Epithelial cell of proximal tubule (primary cell): ENCODE data around the gene TOLLIP. TPM values are rescaled to one million over a fixed set of nuclear protein-coding genes. Genes with fewer than 3 reads are reported as not detected.

Source experiments
- DNase-seq: peaks from one replicate; pipeline ENCODE4 v3.0.0-alpha.2; 2011; ENCODE audit warnings: low read depth
- H3K4me3 ChIP-seq: 2 replicates; pipeline ENCODE4 v1.5.1; 2011; ENCODE audit warnings: low read depth, mild to moderate bottlenecking, low read length
- total RNA-seq: library from RNA; depleted of rRNA; stranded (reverse); fragments of >200 nt; gene quantifications from 2 replicates; pipeline ENCODE4 v1.2.3, GENCODE V29; 2015
- TF ChIP-seq, protein P1 (sequence below): conservative IDR thresholded peaks from 2 replicates; pipeline ENCODE4 v1.5.1; 2012; ENCODE audit warnings: low read depth, mild to moderate bottlenecking, low read length

Gene TOLLIP
- total RNA-seq, 1 donor from 2014 or later: 22.0 TPM

DNA sequence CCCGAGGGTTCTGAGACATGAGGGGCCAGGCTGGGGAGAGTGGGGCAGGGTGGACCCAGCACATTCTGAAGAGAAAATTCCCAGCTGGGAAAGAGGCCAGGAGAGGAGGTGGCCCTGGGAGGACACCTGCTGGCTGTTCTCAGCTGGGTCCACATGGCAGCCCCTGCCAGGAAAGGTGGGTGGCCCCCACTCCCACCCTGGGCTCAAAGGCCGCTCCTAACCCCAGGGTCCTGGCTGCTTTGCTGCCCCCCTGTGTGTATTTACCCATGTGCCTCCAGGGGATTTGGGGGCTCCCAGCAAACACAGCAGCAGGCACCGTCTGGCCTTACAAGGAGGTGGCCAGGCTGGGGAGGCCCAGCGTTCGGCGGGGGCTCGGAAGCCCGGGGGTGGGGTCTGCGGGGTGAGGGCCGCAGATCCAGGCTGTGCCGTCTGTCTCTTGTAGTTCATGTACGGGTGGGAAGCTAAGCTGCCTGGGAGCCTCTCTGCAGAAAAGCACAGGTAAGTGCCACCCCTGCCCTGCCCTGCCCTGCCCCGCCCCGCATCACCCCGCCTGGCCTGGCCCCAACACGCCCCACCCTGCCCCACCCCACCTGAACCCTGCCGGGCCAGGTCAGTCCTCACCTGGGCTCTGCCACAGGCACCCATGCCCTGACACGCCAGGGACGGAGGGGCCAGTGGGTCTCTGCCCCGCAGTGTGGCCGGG lies 75.9 kb downstream of the TOLLIP start:
- TF ChIP-seq, protein P1, sequence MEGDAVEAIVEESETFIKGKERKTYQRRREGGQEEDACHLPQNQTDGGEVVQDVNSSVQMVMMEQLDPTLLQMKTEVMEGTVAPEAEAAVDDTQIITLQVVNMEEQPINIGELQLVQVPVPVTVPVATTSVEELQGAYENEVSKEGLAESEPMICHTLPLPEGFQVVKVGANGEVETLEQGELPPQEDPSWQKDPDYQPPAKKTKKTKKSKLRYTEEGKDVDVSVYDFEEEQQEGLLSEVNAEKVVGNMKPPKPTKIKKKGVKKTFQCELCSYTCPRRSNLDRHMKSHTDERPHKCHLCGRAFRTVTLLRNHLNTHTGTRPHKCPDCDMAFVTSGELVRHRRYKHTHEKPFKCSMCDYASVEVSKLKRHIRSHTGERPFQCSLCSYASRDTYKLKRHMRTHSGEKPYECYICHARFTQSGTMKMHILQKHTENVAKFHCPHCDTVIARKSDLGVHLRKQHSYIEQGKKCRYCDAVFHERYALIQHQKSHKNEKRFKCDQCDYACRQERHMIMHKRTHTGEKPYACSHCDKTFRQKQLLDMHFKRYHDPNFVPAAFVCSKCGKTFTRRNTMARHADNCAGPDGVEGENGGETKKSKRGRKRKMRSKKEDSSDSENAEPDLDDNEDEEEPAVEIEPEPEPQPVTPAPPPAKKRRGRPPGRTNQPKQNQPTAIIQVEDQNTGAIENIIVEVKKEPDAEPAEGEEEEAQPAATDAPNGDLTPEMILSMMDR: peak; percentile 24
- H3K4me3 ChIP-seq: no peak overlapping the region
- no peak for DNase-seq

DNA sequence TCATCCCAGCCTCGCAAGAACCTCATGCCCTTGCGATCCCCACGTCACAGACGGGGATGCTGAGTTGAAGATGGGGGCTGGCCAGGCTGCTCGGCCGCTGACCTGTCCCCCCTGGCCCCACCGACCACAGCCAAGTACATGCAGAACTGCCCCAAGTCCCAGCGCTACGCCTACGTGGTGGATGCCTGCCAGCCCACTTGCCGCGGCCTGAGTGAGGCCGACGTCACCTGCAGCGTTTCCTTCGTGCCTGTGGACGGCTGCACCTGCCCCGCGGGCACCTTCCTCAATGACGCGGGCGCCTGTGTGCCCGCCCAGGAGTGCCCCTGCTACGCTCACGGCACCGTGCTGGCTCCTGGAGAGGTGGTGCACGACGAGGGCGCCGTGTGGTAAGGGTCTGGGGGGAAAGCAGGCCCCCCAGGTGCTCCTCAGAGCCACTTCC lies 76.5 kb downstream of the TOLLIP start:
- TF ChIP-seq, protein P1: no peak
- no peak overlapping the region for H3K4me3 ChIP-seq
- no peak for DNase-seq

DNA sequence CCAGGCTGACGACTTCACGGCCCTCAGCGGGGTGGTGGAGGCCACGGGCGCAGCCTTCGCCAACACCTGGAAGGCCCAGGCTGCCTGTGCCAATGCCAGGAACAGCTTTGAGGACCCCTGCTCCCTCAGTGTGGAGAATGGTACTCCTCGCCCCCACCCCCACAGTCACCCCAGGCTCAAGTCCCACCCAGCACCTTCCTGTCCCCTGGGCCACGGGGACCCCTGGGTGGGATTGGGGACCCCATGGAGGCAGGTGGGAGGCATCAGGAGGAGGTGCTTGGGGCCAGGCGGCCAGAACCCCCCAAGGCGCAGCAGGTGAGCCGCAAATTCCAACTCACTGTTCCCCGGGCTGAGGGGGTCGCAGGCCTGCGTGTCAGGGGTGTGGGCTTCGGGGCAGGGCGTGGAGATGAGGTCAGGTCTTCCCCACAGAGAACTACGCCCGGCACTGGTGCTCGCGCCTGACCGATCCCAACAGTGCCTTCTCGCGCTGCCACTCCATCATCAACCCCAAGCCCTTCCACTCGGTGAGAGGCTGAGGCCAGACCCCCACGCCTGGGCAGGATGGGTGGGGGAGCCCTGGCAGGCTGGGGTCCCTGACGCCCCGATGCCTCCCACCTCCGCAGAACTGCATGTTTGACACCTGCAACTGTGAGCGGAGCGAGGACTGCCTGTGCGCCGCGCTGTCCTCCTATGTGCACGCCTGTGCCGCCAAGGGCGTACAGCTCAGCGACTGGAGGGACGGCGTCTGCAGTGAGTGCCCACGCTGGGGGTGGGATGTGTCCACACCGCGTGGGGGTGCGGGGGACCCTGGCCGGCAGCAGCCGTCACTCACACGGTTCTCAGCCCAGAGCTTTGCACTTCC lies 77.2 kb downstream of the TOLLIP start:
- no peak for DNase-seq
- TF ChIP-seq, protein P1: no peak
- H3K4me3 ChIP-seq: no peak overlapping the region

DNA sequence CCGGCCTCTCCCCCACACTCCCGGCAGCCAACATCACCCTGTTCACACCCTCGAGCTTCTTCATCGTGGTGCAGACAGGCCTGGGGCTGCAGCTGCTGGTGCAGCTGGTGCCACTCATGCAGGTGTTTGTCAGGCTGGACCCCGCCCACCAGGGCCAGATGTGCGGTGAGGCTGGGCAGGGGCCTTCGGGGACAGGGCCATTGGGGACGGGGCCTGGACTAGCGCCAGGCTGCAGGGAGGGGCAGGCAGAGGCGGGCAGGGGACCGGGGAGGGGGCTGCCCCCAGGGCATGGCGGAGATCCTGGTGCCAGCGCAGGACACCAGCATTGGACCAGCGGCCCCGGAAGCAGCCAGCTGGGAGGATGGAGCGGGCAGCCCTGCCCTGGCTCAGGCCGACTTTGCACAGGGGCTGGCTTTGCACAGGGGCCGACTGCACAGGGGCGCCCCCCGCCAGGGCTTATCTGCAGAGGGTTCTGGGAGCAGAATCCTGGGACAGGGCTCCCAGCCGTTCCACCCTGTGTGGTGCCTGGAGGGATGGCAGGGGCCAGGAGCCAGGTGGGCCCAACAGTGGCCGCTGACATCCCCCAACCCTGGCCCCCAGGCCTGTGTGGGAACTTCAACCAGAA lies 77.9 kb downstream of the TOLLIP start:
- no peak overlapping the region for H3K4me3 ChIP-seq
- DNase-seq: no peak
- TF ChIP-seq, protein P1: no peak

DNA sequence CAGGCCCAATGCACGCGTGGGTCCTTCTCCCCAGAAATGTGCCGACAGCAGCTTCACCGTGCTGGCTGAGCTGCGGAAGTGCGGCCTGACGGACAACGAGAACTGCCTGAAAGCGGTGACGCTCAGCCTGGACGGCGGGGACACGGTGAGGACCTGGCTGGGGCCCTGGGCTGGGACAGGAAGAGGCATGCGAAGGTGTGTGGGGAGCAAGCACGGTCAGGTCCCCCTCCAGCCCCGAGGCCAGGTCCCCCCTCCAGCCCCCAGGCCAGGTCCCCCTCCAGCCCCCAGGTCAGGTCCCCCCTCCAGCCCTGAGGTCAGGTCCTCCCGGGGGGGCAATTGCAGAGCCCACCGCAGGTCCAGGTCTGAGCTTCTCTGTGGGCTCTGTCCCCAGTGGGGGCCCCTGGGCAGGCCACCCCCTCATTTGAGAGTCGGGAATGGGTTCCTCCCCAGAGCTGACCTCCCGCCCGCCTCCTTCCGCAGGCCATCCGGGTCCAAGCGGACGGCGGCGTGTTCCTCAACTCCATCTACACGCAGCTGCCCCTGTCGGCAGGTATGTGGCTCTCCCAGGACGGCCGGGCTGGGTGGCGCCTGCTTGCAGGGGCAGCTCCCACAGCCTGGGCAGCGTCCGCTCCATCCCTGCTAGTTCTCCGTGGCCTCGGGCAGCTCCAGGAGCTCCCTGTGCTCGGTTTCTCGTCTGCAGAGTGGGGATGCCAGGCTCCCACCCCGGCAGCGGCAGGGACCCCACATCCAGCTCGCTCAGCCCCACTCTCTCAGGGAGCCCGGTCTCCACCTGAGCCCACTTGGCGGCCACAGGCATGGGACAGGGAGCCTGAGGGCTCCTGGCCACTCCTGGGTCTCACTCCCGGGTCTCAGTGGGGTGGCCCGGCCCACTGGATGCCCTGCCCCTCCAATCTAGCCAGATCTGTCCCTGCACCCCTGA lies 78.7 kb downstream of the TOLLIP start:
- DNase-seq: no peak
- TF ChIP-seq, protein P1: no peak
- H3K4me3 ChIP-seq: no peak overlapping the region

DNA sequence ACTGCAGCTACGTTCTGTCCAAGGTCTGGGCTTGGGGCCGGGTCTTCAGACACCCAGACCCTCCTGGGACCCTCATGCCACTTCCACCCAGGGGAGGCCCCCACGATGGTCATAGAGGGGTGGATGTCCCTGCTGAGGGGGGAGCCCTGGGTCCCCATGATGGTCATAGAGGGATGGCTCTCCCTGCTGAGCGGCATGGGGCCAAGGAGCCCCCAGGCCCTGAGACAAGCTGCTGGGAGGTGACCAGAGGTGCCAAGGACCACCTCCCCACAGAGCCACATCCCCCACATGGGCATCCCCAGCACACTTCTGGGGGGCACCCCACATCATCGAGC lies 79.3 kb downstream of the TOLLIP start:
- H3K4me3 ChIP-seq: no peak overlapping the region
- no peak for DNase-seq
- TF ChIP-seq, protein P1: no peak
